Thoracic aorta (tissue), 2 donors: ENCODE data around the gene RIC3. TPM values are rescaled to one million over a fixed set of nuclear protein-coding genes. Genes with fewer than 3 reads are reported as not detected.

Source experiments
- ATAC-seq: fragments of 150-250 bp; one replicate; pipeline ENCODE4 v1.8.0; 2017; ENCODE audit warnings: low read depth; ENCODE audit not compliant: insufficient number of reproducible peaks, low FRiP score
- DNase-seq: peaks from one replicate; pipeline ENCODE4 v3.0.0-alpha.2; 2020; ENCODE audit warnings: low spot score
- H3K27ac ChIP-seq, 2 donors: fragments of 200-600 bp; sonication (generic); 1 replicate in 1 of 2; 2 replicates in 1 of 2; pipeline ENCODE4 v1.5.1; 2016; ENCODE audit warnings: mild to moderate bottlenecking in 2 of 2, moderate library complexity in 2 of 2
- H3K27me3 ChIP-seq: fragments of 200-600 bp; sonication (generic); replicated peaks from 2 replicates; pipeline ENCODE4 v1.6.0; 2016; ENCODE audit warnings: mild to moderate bottlenecking; ENCODE audit not compliant: insufficient read depth
- H3K36me3 ChIP-seq: fragments of 200-600 bp; sonication (generic); one replicate; pipeline ENCODE4 v1.5.1; 2016
- H3K4me1 ChIP-seq, 2 donors: fragments of 200-600 bp; sonication (generic); 1 replicate in 1 of 2; 2 replicates in 1 of 2; pipeline versions ENCODE4 v1.5.1 to v1.6.0; 2016; ENCODE audit warnings: low read depth in 2 of 2, mild to moderate bottlenecking in 1 of 2; ENCODE audit not compliant: control insufficient read depth in 1 of 2
- H3K4me3 ChIP-seq: fragments of 200-600 bp; sonication (generic); 2 replicates; pipeline ENCODE4 v1.5.1; 2016; ENCODE audit warnings: mild to moderate bottlenecking
- H3K9me3 ChIP-seq: fragments of 200-600 bp; sonication (generic); 2 replicates; pipeline ENCODE4 v1.5.1; 2016
- CTCF ChIP-seq: fragments of 200-600 bp; sonication (generic); IDR thresholded peaks from one replicate; pipeline ENCODE4 v1.5.1; 2019; ENCODE audit warnings: antibody characterized with exemption
- total RNA-seq, 2 donors: library from RNA; depleted of rRNA; stranded (reverse); fragments of >200 nt; gene quantifications; one replicate each; pipeline versions ENCODE4 v1.1.0 to v1.2.3, GENCODE V29; 2016

Gene RIC3
- total RNA-seq, 2 donors from 2014 or later: 13.1 to 17.7 TPM

- no peak overlapping the region for H3K4me3 ChIP-seq
- H3K9me3 ChIP-seq: no peaks in the 10 kb centered on the region
- no peak overlapping the region for H3K27ac ChIP-seq
- ATAC-seq (no peak), DNase-seq (no peak)
- no peak for TF ChIP-seq CTCF
- peaks cover 4 to 12% of the 10 kb centered on the region in 2 donors for H3K4me1 ChIP-seq
- H3K36me3 ChIP-seq: no peaks in the 10 kb centered on the region
- H3K27me3 ChIP-seq: no peaks in the 10 kb centered on the region
These were observed 106.0 kb downstream of the RIC3 start for GRCh38 chr11:8062781-8063257.

GRCh38 chr11:8061555-8062428 is 107.0 kb downstream of the RIC3 start:
- no peaks in the 10 kb centered on the region for H3K9me3 ChIP-seq
- no peak overlapping the region for H3K27ac ChIP-seq
- DNase-seq (no peak), ATAC-seq (no peak)
- TF ChIP-seq CTCF: no peak
- H3K4me3 ChIP-seq: no peak overlapping the region
- no peaks in the 10 kb centered on the region for H3K27me3 ChIP-seq
- H3K4me1 ChIP-seq: peaks cover 4 to 12% of the 10 kb centered on the region in 2 donors
- H3K36me3 ChIP-seq: no peaks in the 10 kb centered on the region

- peaks cover 4 to 12% of the 10 kb centered on the region in 2 donors for H3K4me1 ChIP-seq
- no peak for TF ChIP-seq CTCF
- ATAC-seq (no peak), DNase-seq (no peak)
- no peak overlapping the region for H3K4me3 ChIP-seq
- no peaks in the 10 kb centered on the region for H3K36me3 ChIP-seq
- H3K27ac ChIP-seq: no peak overlapping the region
- H3K27me3 ChIP-seq: no peaks in the 10 kb centered on the region
- no peaks in the 10 kb centered on the region for H3K9me3 ChIP-seq
These were observed 107.8 kb downstream of the RIC3 start for GRCh38 chr11:8060801-8061554.

- H3K27ac ChIP-seq: no peak overlapping the region
- ATAC-seq (no peak), DNase-seq (no peak)
- no peaks in the 10 kb centered on the region for H3K27me3 ChIP-seq
- no peaks in the 10 kb centered on the region for H3K9me3 ChIP-seq
- H3K36me3 ChIP-seq: no peaks in the 10 kb centered on the region
- H3K4me1 ChIP-seq: peaks cover 4 to 12% of the 10 kb centered on the region in 2 donors
- no peak overlapping the region for H3K4me3 ChIP-seq
- no peak for TF ChIP-seq CTCF
These were observed 108.6 kb downstream of the RIC3 start for GRCh38 chr11:8060146-8060719.

GRCh38 chr11:8059571-8060011 is 109.2 kb downstream of the RIC3 start:
- no peak for DNase-seq
- no peak for TF ChIP-seq CTCF
- Histone ChIP-seq H3K27me3 (no peaks in the 10 kb centered on the region), H3K4me1 (peaks cover 4 to 12% of the 10 kb centered on the region in 2 donors), H3K27ac (no peak overlapping the region), H3K9me3 (no peaks in the 10 kb centered on the region), H3K36me3 (no peaks in the 10 kb centered on the region), H3K4me3 (no peak overlapping the region)
- no peak for ATAC-seq
